SK-N-SH treated with all-trans-retinoic acid at 6 μM for 48 hours (cell line): ENCODE measurements around the gene ASTN2.

ENCODE experiments used
- CSDC2 ChIP-seq: fragments of 250-450 bp; sonication (Bioruptor Pico); IDR thresholded peaks from 2 replicates; pipeline ENCODE4 v1.5.0; 2020; ENCODE audit warnings: mild to moderate bottlenecking, moderate library complexity
- POU6F1 ChIP-seq: fragments of 250-450 bp; sonication (Bioruptor Pico); IDR thresholded peaks from 2 replicates; pipeline ENCODE4 v1.8.0; 2021; ENCODE audit warnings: low read depth, mild to moderate bottlenecking, moderate library complexity, borderline replicate concordance
- PPARA ChIP-seq: fragments of 250-450 bp; sonication (Bioruptor Pico); IDR thresholded peaks from 2 replicates; pipeline ENCODE4 v1.5.0; 2020; ENCODE audit warnings: mild to moderate bottlenecking, borderline replicate concordance
- ZNF8 ChIP-seq: fragments of 450-650 bp; formaldehyde crosslinking; IDR thresholded peaks from 2 replicates; pipeline ENCODE4 v1.5.0; 2020; ENCODE audit warnings: mild to moderate bottlenecking, moderate library complexity

GRCh38 chr9:116452634-116453033 is 962.2 kb downstream of the ASTN2 start:
- TF ChIP-seq PPARA (CRISPR knock-in tag) (no peak), CSDC2 (no peak), ZNF8 (CRISPR knock-in tag) (no peak), POU6F1 (CRISPR knock-in tag) (no peak)
